H4 (cell line): Measurements from ENCODE around the gene SDHAF1. TPM values are rescaled to one million over a fixed set of nuclear protein-coding genes. Genes with fewer than 3 reads are reported as not detected.
"Not testable (repeated sequence)": the region's sequence is repeated elsewhere in the genome, so short reads cannot be mapped to it uniquely, and the experiment has no call there.

ENCODE experiments used
- DNase-seq: peaks from one replicate; pipeline ENCODE4 v3.0.0-alpha.2; 2015; ENCODE audit warnings: low spot score
- total RNA-seq: library from RNA; depleted of rRNA; stranded (reverse); fragments of >200 nt; shearing (Covaris generic); gene quantifications from 2 replicates; pipeline ENCODE4 v1.2.3, GENCODE V29; 2014; rRNA removed

The SDHAF1 gene, protein sequence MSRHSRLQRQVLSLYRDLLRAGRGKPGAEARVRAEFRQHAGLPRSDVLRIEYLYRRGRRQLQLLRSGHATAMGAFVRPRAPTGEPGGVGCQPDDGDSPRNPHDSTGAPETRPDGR
- 40.4 and 61.9 TPM in 2 replicates for total RNA-seq

DNA sequence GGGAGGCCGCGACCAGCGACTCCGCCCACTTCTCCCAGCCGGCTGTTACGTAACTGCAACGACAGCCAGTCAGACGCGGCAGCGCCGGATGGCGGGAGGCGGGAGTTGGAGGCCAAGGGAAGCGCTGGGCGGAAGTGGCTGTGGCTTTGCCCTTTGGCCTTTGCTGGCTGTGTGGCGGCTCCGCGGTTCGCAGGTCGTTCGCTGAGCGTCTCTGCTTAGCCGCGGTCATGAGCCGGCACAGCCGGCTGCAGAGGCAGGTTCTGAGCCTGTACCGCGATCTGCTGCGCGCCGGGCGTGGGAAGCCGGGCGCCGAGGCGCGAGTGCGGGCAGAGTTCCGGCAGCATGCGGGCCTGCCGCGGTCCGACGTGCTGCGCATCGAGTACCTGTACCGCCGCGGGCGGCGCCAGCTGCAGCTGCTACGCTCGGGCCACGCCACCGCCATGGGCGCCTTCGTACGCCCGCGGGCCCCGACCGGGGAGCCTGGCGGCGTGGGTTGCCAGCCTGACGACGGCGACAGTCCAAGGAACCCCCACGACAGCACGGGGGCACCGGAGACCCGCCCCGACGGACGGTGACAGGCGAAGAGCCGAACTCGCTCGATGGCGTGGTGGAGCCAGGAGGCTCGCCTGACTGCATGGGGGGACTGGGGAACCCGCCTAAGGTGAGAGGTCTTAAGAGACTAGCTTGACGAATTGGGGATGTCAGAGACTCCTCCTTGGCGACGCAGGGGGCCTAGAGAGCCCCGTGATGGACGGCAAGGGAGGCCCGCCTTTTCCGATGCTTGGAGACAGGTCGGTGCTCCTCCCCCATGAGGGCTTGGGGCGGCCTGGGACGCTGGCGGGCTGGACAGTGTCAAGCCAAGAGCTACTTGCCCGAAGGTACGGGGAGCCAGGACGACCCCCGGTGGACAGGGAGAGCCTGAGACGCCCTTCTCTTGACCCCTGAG is at the start of gene SDHAF1:
Gene SDHAF1, plus strand, starts transcription at position 141 of the 946 bp plus-strand sequence. Its CDS starts 87 bp downstream, at position 228.
- DNase-seq, result peak; percentile 98

DNA sequence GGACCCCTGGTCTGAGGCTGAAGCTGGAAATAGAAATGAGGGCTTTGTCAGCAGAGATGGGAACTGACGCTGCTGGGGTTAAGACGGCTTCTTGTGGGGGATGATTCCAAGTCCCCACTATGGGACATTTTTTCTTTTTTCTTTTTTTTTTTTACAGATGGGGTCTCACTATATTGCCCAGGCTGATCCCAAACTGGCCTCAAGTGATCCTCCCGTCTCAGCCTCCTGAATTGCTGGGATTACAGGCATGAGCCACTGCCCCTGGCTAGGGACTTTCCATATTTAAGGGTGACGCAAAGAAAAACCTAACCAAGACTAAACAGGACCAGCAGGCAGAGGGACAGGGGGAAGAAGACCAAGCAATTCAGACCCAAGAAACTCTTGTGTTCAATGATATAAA is 48.8 kb upstream of the SDHAF1 start:
- DNase-seq, result no peak

DNA sequence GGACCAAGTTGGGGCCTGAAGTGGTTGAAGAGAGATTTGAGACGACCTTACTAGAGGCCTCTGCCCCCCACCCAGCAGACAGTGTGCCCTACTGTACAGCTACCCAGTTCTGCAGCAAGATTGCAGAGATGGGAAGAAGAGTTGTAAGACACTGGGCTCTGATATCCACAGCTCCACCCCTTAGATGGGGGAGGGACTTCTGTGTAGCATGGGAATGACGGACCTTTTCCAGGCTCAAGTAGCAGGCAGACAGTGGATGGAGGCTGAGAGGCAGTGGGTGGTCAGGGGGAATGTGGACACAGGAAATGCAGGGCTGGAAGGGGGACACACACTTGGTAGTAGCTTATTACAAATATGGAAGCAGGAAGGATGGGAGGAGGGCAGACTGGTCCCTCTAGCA is 45.9 kb upstream of the SDHAF1 start:
- no peak for DNase-seq

DNA sequence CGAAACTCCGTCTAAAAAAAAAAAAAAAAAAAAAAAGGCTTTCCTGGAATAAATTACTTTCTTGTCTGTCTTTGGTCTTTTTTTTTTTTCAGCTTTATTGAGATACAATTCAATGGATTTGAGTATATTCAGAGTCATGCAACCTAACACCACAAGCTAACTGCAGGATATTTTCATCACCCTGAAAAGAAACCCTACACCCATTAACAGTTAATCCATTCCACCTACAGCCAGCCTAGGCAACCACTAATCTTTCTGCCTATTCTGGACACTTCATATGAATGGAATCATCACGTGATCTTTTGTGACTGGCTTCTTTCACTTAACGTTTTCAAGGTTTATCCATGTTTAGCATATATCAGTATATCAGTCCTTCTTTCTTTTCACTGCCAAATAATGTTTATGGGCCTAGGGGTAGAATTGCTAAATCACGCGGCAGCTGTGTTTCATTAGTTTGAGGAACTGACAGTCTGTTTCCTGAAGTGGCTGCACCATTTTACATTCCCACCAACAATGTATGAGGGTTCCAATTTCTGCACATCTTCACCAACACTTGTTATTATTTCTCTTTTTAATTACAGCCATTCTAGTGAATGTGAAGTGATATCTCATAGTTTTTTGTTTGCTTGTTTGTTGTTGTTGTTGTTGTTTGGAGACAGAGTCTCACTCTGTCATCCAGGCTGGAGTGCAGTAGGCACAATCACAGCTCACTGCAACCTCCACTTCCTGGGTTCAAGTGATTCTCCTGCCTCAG is 38.9 kb upstream of the SDHAF1 start:
- DNase-seq, result no peak

DNA sequence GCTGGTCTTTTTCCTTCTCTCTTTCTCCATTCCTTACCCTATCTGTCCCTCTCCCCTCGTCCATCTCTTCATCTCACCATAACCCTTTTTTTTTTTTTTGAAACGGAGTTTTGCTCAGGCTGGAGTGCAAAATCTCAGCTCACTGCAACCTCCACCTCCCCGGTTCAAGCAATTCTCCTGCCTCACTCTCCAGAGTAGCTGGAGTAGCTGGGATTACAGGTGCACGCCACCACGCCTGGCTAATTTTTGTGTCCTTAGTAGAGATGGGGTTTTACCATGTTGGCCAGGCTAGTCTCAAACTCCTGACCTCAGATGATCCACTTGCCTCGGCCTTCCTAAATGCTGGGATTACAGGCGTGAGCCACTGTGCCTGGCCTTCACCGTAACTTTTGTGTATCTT is 37.6 kb upstream of the SDHAF1 start:
- not testable (repeated sequence) for DNase-seq

DNA sequence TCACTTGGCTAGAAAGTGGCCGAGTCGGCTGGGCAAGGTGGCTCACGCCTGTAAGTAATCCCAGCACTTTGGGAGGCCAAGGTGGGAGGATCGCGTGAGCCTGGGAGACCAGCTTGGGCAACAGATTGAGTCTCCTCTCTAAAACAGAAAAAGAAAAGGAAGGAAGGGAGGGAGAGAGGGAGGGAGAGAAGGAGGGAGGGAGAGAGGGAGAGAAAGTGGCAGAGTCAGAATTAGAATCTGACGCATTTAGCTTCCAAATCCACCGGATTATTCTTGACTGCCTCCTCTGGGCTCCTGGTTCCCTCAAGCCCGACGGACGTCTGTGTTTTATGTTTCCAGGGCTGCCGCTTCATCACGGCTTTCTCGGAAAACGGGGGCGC is 36.3 kb upstream of the SDHAF1 start:
- no peak for DNase-seq

DNA sequence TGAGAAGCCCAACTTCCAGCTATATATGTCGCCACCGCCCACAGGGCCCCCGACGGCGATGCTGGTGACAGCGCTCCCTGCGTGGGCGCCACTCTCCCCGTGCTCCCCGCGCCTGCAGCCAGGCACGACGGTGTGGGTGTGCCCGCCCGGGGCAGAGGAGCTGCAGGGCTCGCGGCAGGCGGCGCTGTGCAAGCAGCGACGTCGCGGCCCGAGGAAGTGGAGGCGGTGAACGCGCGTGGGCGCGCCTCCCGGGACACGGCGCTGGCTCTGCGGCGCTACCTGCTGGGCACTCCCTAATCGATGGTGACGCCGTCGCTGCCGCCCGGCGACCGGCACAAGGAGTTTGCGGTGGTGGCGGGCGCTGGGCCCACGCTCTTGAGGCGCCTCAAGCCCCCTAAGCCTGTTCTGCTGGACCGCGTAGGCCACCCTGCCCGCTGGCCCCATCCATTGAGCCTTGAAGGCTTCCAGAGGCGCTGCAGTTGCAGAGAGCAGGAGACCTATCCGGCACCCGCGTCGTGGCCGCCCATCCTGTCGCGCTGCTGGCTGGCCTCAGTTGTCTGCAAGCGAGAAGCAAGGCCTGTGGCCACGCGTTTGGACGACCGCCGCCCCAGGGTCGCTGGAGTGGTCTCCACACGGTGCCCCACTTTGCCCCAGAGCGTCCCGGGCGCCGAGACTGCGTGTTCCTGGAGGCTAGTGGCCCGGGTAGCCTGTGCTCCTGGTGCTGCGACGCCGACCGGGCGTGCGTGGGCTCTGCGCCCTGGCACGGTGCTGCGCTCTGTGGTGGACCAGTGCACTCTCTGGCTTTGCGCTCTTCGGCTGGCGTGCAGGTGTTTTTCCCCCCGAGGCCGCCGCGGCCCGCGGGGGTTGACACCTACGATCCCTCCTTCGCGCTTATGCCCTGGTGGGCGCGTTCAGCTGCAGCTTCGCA is 35.7 kb upstream of the SDHAF1 start:
- DNase-seq, result no peak

DNA sequence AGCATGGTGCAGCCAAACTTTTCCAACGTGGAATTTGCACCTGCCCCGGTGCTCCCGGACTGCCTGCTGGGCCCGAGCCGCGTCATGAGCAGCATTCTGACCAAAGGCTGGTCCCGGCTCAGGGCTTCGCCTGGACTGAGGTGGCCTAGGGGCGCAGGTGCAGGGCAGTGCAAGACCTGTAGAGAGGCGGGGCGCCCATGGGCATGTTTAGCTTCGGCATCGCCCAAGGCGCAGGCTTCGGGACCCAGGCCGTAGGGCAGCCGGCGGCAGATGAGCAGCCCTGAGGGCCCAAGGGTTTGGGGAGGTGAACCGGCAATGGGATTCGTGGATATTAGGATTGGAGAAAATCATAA is 35.0 kb upstream of the SDHAF1 start:
- DNase-seq, result no peak

DNA sequence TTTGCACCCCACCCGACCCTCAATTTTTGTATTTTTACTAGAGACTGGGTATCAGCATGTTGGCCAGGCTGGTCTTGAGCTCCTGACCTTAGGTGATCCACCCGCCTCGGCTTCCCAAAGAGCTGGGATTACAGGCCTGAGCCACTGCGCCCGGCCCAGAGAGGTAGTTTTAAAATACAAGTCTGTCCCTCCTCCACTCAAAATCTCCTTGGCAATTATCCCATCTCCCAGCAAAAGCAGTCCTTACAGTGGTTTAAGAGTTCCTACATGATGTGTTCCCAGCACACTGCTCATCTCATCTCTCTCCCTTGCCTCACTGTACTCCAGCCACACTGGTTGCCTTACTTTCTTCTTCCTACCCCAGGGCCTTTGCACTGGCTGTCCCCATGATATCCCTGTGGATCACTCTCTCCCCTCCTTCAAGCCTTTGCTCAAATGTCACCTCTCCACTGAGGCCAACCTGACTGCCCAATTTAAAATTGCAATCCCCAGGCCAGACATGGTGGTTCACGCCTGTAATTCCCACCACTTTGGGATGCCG is 34.5 kb upstream of the SDHAF1 start:
- DNase-seq, result no peak

DNA sequence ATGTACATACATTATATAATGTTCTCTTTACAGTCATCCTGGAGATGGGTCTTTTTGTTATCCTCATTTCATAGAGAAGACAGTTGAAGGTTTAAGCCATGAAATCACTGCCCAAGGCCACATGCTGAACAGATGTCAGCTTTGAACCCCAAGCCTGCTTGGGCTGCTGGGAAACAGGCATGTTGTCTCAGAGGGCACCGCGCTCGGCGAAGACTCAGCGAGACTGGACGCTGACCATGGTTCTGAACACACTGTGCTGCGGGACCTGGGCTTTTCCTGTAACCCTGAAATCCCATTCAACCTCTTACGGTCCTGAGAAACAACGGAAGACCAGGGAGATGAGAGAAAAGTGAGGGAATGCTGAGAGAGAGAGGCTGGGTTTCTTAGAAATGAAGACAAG is 31.5 kb upstream of the SDHAF1 start:
- DNase-seq, result no peak

DNA sequence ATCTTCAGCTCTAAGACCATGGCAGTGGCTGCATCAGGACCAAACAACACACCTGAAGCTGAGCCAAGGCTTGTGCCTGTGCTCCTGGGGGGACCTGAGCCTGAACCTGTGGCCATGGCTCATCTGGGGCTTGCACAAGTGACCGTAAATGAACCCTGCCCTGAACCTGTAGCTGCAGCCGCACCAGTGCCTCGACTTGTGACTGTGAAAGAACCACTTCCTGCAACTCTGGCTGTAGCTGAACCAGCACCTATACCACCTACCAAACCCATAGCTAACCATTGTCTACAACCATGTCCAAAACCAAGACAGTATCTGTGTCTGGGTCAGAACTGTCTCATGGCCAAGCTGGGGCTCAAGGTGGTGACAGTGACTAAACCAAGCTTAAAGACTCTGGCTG is 28.2 kb upstream of the SDHAF1 start:
- DNase-seq, result no peak

DNA sequence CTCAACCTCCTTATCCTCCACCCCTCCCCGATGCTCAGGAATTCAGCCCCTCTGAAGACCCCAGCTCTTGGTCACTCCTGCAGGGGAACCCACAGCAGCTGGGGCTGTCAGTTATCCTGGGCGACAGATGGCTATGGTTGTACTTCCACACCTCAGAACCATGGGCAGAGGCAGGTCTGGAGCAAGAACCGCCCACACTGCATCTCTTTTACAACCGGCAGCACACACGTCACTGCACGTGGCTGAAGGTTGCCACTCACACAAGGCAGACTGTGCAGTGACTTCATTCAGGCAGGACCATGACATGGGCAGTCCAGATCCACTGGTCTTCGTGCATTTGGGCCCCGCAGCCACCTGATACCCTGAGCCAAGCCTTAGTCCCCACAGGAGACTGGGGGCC is 21.5 kb upstream of the SDHAF1 start:
- DNase-seq, result no peak

DNA sequence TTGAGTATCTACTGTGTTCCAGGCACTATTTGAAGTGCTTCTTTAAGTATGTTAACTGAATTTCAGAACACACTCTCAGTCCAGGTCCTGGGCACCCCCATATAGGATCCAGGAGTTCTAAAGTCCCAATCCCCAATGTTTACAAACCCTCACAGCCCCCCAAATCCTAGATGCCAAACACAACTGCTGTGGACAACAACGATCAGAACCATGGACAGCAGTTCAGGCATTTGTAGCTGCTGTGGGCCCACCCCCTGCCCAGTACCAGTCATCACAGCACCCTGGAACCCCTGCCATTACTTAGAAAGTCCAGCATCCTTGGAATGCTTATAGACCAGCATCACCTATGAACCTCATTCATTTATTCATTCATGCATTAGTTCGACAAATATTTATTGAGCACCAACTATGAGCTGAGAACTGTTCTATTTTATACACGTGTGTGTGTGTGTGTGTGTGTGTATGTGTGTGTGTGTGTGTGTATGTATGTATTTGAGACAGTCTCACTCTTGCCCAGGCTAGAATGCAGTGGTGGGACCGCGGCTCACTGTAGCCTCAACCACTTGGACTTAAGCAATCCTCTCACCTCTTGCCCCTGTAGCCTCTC is 19.3 kb upstream of the SDHAF1 start:
- DNase-seq, result no peak

DNA sequence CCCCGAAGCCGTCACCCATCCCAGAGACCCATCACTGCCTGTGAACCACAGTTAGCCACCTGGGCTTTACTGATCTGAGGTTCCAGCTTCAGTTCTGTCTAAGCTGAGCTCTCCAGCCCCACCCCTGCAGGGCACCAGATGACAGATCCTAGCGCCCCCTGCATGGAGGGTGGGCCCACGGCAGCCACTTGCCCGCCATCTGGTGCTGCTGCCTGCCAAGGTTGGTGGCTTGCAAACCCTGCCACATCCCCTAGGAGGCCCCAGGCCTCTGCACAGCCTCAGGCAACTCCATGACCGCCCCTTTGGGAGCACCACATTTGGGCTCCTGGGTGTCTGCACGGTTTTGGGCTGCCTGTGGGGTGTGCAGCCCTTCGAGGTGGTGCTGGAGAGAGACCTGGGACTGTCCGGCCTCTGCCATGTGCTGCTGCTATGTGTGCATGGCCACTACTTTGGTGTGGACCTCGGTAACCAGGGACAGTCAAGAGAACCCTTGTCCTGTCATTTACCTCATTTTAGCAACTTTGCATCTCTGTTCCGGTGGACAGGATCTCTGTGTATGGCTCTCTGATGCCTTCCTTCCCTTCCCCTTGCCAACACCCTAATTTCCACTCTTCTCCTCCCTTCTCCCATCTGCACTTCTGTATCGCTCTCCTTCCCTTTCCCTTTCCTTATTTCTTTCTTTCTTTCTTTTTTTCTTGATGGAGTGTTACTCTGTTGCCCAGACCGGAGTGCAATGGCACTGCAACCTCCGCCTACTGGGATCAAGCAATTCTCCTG is 17.4 kb upstream of the SDHAF1 start:
- DNase-seq, result no peak

DNA sequence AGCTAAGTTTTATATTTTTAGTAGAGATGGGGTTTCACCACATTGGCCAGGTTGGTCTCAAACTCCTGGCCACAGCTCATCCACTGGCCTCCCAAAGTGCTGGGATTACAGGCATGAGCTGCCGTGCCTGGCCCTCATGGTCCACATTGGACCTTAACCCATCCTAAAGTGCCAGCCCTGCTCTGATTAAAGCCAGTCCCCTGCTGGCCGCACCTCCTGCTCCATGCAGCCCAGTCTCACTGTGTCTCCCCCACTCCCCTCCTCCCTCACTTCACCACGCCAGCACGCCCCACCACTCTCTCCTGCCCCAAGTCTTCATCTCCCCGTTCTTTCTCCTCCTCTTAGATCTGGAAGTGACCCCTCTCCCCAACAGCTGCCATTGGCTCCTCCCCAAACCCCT is 16.7 kb upstream of the SDHAF1 start:
- no peak for DNase-seq

DNA sequence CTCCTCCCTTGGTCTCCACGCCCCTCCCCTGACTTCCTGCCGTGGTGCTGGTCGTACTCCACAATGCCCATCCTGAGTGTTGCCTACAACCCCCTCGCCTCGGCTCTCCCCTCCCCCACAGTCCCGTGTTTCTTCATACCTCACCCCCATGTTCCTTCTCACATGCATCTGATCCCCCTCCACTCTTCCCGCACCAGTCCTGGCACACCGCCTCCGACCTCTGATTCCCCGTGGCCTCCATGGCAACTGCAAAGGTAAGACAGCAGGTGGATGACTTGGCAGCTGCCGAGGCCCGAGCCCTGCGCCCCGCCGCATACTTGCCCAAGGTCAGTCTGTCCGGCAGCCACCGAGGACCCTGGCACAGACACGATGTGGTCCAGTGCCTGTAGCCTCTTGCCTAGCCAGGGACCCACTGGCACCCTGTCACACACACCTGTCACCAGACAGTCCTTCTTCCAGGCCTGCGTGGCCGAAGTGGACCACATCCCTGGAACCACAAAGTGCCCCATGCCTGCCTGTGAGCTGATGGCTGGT is 16.1 kb upstream of the SDHAF1 start:
- no peak for DNase-seq

DNA sequence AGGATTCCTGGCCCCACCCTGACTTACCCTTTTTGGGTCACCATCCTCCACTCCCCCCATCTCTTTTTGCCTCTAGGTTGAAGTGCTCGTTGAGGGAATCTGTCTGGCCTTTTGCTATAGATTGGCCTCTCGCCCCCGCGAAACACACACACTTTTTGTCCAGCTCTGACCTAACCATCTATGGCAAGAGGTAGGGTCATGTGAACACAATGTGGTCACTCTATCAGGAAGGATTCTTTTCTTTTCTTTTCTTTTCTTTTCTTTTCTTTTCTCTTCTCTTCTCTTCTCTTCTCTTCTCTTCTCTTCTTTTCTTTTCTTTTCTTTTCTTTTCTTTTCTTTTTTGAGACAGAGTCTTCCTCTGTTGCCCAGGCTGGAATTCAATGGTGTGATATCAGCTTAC is 14.0 kb upstream of the SDHAF1 start:
- not testable (repeated sequence) for DNase-seq

DNA sequence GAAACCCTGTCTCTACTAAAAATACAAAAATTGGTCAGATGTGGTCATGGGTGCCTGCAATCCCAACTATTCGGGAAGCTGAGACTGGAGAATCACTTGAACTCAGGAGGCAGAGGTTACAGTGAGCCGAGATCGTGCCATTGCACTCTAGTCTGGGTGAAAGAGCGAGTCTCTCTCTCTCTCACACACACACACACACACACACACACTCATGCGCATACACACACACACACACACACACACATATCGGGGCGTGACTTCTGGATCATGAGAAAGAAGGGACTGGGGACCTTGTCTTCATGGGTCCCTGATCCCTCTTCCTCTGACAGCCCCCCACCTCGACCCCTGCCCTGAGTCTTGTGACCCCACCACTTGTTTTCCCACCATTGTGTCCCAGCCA is 11.8 kb upstream of the SDHAF1 start:
- DNase-seq, result no peak

DNA sequence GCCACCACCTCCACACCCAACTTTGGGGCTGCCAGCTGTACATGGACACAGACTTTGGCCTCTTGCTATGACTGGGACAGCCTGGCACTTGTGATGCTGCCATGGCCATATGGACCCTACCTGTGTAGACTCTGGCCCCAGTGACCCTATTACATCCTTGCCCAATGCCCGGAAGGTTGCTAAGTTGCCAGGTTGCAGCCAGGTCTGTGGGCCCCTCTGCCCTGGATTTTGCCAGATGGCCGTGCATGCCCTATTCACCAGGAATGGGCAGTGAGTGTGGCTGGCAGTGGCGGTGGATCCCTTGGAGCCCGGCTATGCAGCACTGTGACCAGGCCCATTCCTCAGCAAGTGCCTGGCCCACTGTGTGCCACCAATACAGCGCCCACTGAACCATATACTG is 8.9 kb upstream of the SDHAF1 start:
- no peak for DNase-seq
